Psoas muscle (tissue), 8 donors: ENCODE results near the gene PDGFC. TPM values are rescaled to one million over a fixed set of nuclear protein-coding genes. Genes with fewer than 3 reads are reported as not detected.

ENCODE experiments used
- ATAC-seq, 4 donors: fragments of 200-7000 bp; cut with Tn5 transposase; one replicate each; pipeline ENCODE4 v1.9.1; 2020; ENCODE audit warnings: moderate library complexity in 3 of 4, mild to moderate bottlenecking in 2 of 4
- DNase-seq, 2 donors: peaks; one replicate each; pipeline ENCODE4 v3.0.0-alpha.2; 2020
- H3K27ac ChIP-seq: fragments of 200-600 bp; one replicate; pipeline ENCODE4 v1.8.0; 2022
- H3K27me3 ChIP-seq, 3 donors: fragments of 200-600 bp in 1 of 3; one replicate each; pipeline versions ENCODE4 v1.6.1 to v1.8.0; 2013 to 2022; ENCODE audit warnings: low read length in 2 of 3, mild to moderate bottlenecking in 2 of 3, moderate library complexity in 1 of 3; ENCODE audit not compliant: insufficient read depth in 3 of 3
- H3K36me3 ChIP-seq, 2 donors: fragments of 200-600 bp in 1 of 2; one replicate each; pipeline versions ENCODE4 v1.6.1 to v1.8.0; 2013 to 2022; ENCODE audit warnings: low read depth in 1 of 2, mild to moderate bottlenecking in 1 of 2, moderate library complexity in 1 of 2; ENCODE audit not compliant: insufficient read depth in 1 of 2
- H3K4me1 ChIP-seq: fragments of 200-600 bp; one replicate; pipeline ENCODE4 v1.8.0; 2022
- H3K4me3 ChIP-seq: fragments of 200-600 bp; one replicate; pipeline ENCODE4 v1.8.0; 2022; ENCODE audit warnings: mild to moderate bottlenecking
- H3K9me3 ChIP-seq: fragments of 200-600 bp; one replicate; pipeline ENCODE4 v1.8.0; 2022
- CTCF ChIP-seq: fragments of 200-600 bp; IDR thresholded peaks from one replicate; pipeline ENCODE4 v1.8.0; 2022; ENCODE audit warnings: antibody characterized with exemption
- WGBS, 3 donors: extraction: QIAGEN DNeasy Blood & Tissue Kit; methylation state at CpG; one replicate each; pipeline versions ENCODE4 v1.1.6 to v1.1.7; 2013; 5-methylcytosine and 5-hydroxymethylcytosine counted together
- intact Hi-C, 2 donors: fragments of 100-400 bp; cut with DNase I; formaldehyde crosslinking; loops; one replicate each; pipeline versions ENCODE4 v1.11.0 to v1.14.2; 2022
- polyA plus RNA-seq, 3 donors: library from polyadenylated mRNA; stranded (reverse); fragments of 200-250 nt; gene quantifications; one replicate each; pipeline ENCODE4 v1.2.3, GENCODE V29; 2013
- total RNA-seq, 4 donors: library from RNA; stranded (reverse); fragmentation: NEBNext Ultra II Directional in 2 of 4; extraction: Animal tissue kit (Norgen Biotek cat#: 25700) in 2 of 4; gene quantifications; one replicate each; pipeline versions ENCODE4 v1.2.1 to v1.2.4, GENCODE V29; 2021 to 2023
- donor health status: healthy with polysubstance abuse.
- donor health status: DM: no; HTN: no; CAD: no; lungs with moderate emphysema.
- donor health status: Bipolar disorder and iron deficiency.
- donor health status: healthy.
- donor health status: DM: yes; HTN: yes; CAD: no.
- donor health status: DM: no; HTN: no; CAD: no.
- donor health status: DM: no; HTN: no; CAD: no.
- donor health status: DM: yes; HTN: yes; CAD: no.

Gene PDGFC
- total and polyA plus RNA-seq, 7 donors = 2.2 to 19.8 (median 6.3) TPM

GRCh38 chr4:156732634-156733033 is 239.0 kb downstream of the PDGFC start:
- no peaks in the 10 kb centered on the region for H3K4me1 ChIP-seq
- no peaks in the 10 kb centered on the region for H3K36me3 ChIP-seq
- no peaks in the 10 kb centered on the region for H3K27me3 ChIP-seq
- no peak overlapping the region for H3K27ac ChIP-seq
- DNase-seq (no peak), ATAC-seq (no peak)
- peaks cover 6% of the 10 kb centered on the region for H3K9me3 ChIP-seq
- intact Hi-C loops = no loop called here
- 95 to 99% (median 98%) methylated on average over 6 of the region's 6 CpGs for WGBS, 3 donors
- no peak overlapping the region for H3K4me3 ChIP-seq
- TF ChIP-seq CTCF = no peak

- ATAC-seq (no peak), DNase-seq (no peak)
- Histone ChIP-seq H3K4me1 (peaks cover 5% of the 10 kb centered on the region), H3K4me3 (no peak overlapping the region), H3K27me3 (no peaks in the 10 kb centered on the region), H3K27ac (no peak overlapping the region), H3K36me3 (no peaks in the 10 kb centered on the region), H3K9me3 (peaks cover 6% of the 10 kb centered on the region)
- 94 to 95% (median 94%) methylated on average over 4 of the region's 4 CpGs for WGBS, 3 donors
- intact Hi-C loops = no loop called here
- TF ChIP-seq CTCF = no peak
Observed at GRCh38 chr4:156729416-156729815, 242.2 kb downstream of the PDGFC start.

DNA sequence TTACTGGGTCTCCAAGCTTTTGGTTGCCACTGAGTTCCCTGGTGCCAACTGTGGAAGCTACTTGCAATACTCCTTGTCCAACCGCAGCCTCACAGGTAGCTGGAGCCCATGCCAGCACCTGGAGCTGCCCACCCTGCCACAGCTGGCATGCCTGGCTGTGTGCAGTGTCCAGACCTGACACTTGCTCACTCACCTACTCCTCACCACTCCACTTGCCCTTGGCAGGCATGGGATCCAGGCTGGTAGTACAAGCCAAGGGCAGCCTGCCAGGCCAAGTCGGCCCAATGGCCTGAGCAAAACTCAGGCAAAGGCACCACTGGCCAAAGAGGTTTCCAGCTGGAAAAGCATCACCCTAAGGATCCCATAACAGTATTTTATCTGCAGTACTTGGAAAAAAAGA is 246.3 kb downstream of the PDGFC start:
- peak; percentile 65 to 81 (median 67) for ATAC-seq
- H3K4me1 ChIP-seq = peaks cover 5% of the 10 kb centered on the region
- intact Hi-C loops = no loop called here

GRCh38 chr4:156723951-156724668 is 247.5 kb downstream of the PDGFC start:
- no peak for DNase-seq
- no peak overlapping the region for H3K4me3 ChIP-seq
- peak in 2 of 4 donors; percentile 28 to 53 for ATAC-seq
- H3K4me1 ChIP-seq = peaks cover 5% of the 10 kb centered on the region
- intact Hi-C loops = no loop called here
- 62 to 83% (median 70%) methylated on average over 11 of the region's 11 CpGs for WGBS, 3 donors
- H3K36me3 ChIP-seq = no peaks in the 10 kb centered on the region
- no peaks in the 10 kb centered on the region for H3K9me3 ChIP-seq
- TF ChIP-seq CTCF = no peak
- H3K27ac ChIP-seq = no peak overlapping the region
- H3K27me3 ChIP-seq = no peaks in the 10 kb centered on the region

More for the DNA sequence above, 246.3 kb downstream of the PDGFC start:
- DNase-seq = peak; percentile 14 to 57
- Histone ChIP-seq H3K4me3 (no peak overlapping the region), H3K9me3 (no peaks in the 10 kb centered on the region), H3K27ac (no peak overlapping the region), H3K27me3 (no peaks in the 10 kb centered on the region), H3K36me3 (no peaks in the 10 kb centered on the region)
- no peak for TF ChIP-seq CTCF
- 26 to 57% (median 38%) methylated on average over 2 of the region's 2 CpGs for WGBS, 3 donors

GRCh38 chr4:156718226-156718625 is 253.4 kb downstream of the PDGFC start:
- H3K36me3 ChIP-seq = no peaks in the 10 kb centered on the region
- no peak overlapping the region for H3K27ac ChIP-seq
- 44 to 66% (median 51%) methylated on average over 8 of the region's 8 CpGs for WGBS, 3 donors
- no peak overlapping the region for H3K4me3 ChIP-seq
- intact Hi-C loops = no loop called here
- H3K9me3 ChIP-seq = no peaks in the 10 kb centered on the region
- ATAC-seq (no peak), DNase-seq (no peak)
- H3K4me1 ChIP-seq = no peaks in the 10 kb centered on the region
- no peaks in the 10 kb centered on the region for H3K27me3 ChIP-seq
- TF ChIP-seq CTCF = no peak
